DND-41 (cell line): ENCODE measurements around the gene MCAT.

Source experiments
- ATAC-seq: fragments of 200-7000 bp; cut with Tn5 transposase; 3 replicates; pipeline ENCODE4 v1.9.1; 2021; ENCODE audit warnings: low read depth; ENCODE audit not compliant: insufficient read depth
- DNase-seq: peaks from one replicate; pipeline ENCODE4 v3.0.0-alpha.2; 2020
- H2AFZ ChIP-seq: 2 replicates; pipeline ENCODE4 v1.6.0; 2012; ENCODE audit warnings: low read depth, low read length
- H3K27ac ChIP-seq: 2 replicates; pipeline ENCODE4 v1.5.1; 2012; ENCODE audit warnings: low read length, inconsistent platforms
- H3K27me3 ChIP-seq: fragments of 200-600 bp; sonication (generic); 2 replicates; pipeline ENCODE4 v1.6.0; 2012; ENCODE audit warnings: low read length, mild to moderate bottlenecking, inconsistent platforms; ENCODE audit not compliant: insufficient read depth, poor library complexity
- H3K36me3 ChIP-seq: 2 replicates; pipeline ENCODE4 v1.5.1; 2012; ENCODE audit warnings: low read length, inconsistent platforms; ENCODE audit not compliant: insufficient read depth
- H3K4me1 ChIP-seq: 2 replicates; pipeline ENCODE4 v1.5.1; 2012; ENCODE audit warnings: mild to moderate bottlenecking, low read length; ENCODE audit not compliant: insufficient read depth
- H3K4me2 ChIP-seq: 2 replicates; pipeline ENCODE4 v1.6.0; 2012; ENCODE audit warnings: mild to moderate bottlenecking, moderate library complexity, low read length, inconsistent platforms; ENCODE audit not compliant: insufficient read depth
- H3K4me3 ChIP-seq, 2 experiments: fragments of 200-600 bp in 1 of 2; shearing (Covaris generic) in 1 of 2; 2 replicates each; pipeline ENCODE4 v1.5.1; 2012 to 2016; ENCODE audit warnings: inconsistent platforms in 2 of 2, low read length in 2 of 2, mild to moderate bottlenecking in 2 of 2, low read depth in 1 of 2, moderate library complexity in 1 of 2
- H3K79me2 ChIP-seq: 2 replicates; pipeline ENCODE4 v1.6.0; 2012; ENCODE audit warnings: low read length, inconsistent platforms; ENCODE audit not compliant: insufficient read depth
- H3K9ac ChIP-seq: 2 replicates; pipeline ENCODE4 v1.6.0; 2012; ENCODE audit warnings: low read depth, mild to moderate bottlenecking, inconsistent platforms, low read length, moderate library complexity
- H3K9me3 ChIP-seq: 2 replicates; pipeline ENCODE4 v1.5.1; 2012; ENCODE audit warnings: low read length, moderate library complexity, mild to moderate bottlenecking, inconsistent platforms; ENCODE audit not compliant: insufficient read depth, severe bottlenecking
- H4K20me1 ChIP-seq: 2 replicates; pipeline ENCODE4 v1.6.0; 2012; ENCODE audit warnings: low read length; ENCODE audit not compliant: insufficient read depth
- CTCF ChIP-seq: IDR thresholded peaks from 2 replicates; pipeline ENCODE4 v1.5.1; 2012; ENCODE audit warnings: borderline replicate concordance, low read length, moderate library complexity, mild to moderate bottlenecking; ENCODE audit not compliant: poor library complexity, severe bottlenecking; ENCODE audit errors: extremely low read depth
- EZH2 ChIP-seq: IDR thresholded peaks from 3 replicates; pipeline ENCODE4 v1.6.1; 2012; ENCODE audit warnings: borderline replicate concordance, low read depth, mild to moderate bottlenecking, moderate library complexity, low read length, inconsistent platforms; ENCODE audit not compliant: severe bottlenecking

The MCAT gene

GRCh38 chr22:43129426-43130425 is 13.5 kb downstream of the MCAT start:
- TF ChIP-seq EZH2 (no peak), CTCF (no peak)
- H3K9me3 ChIP-seq = no peaks in the 10 kb centered on the region
- peaks cover 28% of the 10 kb centered on the region for H3K36me3 ChIP-seq
- no peaks in the 10 kb centered on the region for H3K79me2 ChIP-seq
- peaks cover 9% of the 10 kb centered on the region; the same call in 1 of the 2 replicates for H4K20me1 ChIP-seq
- no peak overlapping the region for H3K9ac ChIP-seq
- H2AFZ ChIP-seq = no peak overlapping the region
- ATAC-seq = no peak
- H3K4me2 ChIP-seq = no peak overlapping the region
- no peak overlapping the region for H3K27ac ChIP-seq
- H3K27me3 ChIP-seq = no peaks in the 10 kb centered on the region
- H3K4me1 ChIP-seq = no peaks in the 10 kb centered on the region
- no peak for DNase-seq
- H3K4me3 ChIP-seq = no peak overlapping the region

DNA sequence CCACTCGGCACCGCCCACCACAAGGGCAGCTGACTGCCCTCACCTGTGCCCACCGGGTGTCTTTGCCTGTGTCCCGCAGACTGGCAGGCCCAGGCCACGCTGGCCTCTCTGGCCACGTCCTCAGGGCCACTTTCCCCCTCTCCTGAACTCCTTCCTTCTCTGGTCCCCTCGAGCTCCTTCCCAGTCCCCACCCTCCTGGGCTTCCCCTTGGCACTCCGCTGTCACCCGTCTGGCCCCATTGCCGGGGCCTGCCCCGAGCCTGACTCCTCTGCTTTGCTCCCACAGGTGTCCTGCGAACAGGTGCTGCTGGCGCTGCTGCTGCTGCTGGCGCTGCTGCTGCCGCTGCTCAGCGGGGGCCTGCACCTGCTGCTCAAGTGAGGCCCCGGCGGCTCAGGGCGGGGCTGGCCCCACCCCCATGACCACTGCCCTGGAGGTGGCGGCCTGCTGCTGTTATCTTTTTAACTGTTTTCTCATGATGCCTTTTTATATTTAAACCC is 14.2 kb downstream of the MCAT start:
- H3K4me2 ChIP-seq = no peak overlapping the region
- TF ChIP-seq CTCF = no peak
- no peak overlapping the region for H3K27ac ChIP-seq
- no peaks in the 10 kb centered on the region for H3K27me3 ChIP-seq
- 0 out of 3 replicates have a peak, but pooled peaks have one; percentile 13 for ATAC-seq
- H2AFZ ChIP-seq = no peak overlapping the region
- peak; percentile 22 for DNase-seq
- H3K9me3 ChIP-seq = no peaks in the 10 kb centered on the region
- no peak overlapping the region for H3K4me3 ChIP-seq
- peaks cover 24% of the 10 kb centered on the region for H3K36me3 ChIP-seq
- H3K4me1 ChIP-seq = no peaks in the 10 kb centered on the region
- H3K79me2 ChIP-seq = no peaks in the 10 kb centered on the region
- no peak overlapping the region for H3K9ac ChIP-seq
- 0 out of 2 replicates have a peak, but pooled peaks cover 6% of the 10 kb centered on the region for H4K20me1 ChIP-seq

GRCh38 chr22:43128116-43128515 is 15.1 kb downstream of the MCAT start:
- peak; percentile 35; the same call in 1 of the 3 replicates for ATAC-seq

More at GRCh38 chr22:43128116-43128515, 15.1 kb downstream of the MCAT start:
- Histone ChIP-seq H3K4me3 (no peak overlapping the region), H3K4me2 (no peak overlapping the region), H3K4me1 (no peaks in the 10 kb centered on the region), H4K20me1 (0 out of 2 replicates have a peak, but pooled peaks cover 6% of the 10 kb centered on the region), H3K27ac (no peak overlapping the region), H3K27me3 (no peaks in the 10 kb centered on the region), H3K9ac (no peak overlapping the region), H3K36me3 (peaks cover 18% of the 10 kb centered on the region), H2AFZ (no peak overlapping the region), H3K79me2 (no peaks in the 10 kb centered on the region), H3K9me3 (no peaks in the 10 kb centered on the region)
- TF ChIP-seq EZH2 (no peak), CTCF (no peak)
- DNase-seq = peak; percentile 27
